ENCODE data around the gene SLC7A4.
A peak's percentile ranks its signal among the peaks of the same experiment; 100 is the strongest.

Gene SLC7A4

DNA sequence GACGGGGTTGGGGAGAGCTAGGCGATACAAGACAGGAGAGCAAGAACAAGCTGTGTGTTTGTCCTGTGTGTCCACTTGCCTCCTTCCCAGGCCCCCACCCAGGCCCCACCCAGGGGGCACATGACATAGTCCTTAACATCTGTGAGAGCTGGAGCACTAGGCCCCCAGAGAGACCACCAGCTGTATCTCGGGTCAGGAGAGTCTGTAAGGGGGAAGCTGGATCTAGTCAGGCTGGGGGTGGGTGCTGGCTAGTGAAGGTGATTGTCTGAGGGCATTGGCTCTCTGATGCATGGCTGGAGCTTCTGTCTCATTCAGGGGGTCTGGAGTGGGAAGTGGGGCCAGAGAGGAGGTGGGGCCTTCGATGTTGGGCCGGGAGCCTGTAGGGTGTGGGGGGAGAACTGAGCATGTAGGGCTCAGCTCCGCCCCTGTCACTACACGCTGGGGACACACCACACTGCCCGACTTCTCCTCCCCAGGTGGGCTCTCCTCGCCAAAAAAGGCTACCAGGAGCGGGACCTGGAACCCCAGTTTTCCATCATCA is 16.8 kb downstream of the SLC7A4 start:
- Histone ChIP-seq H3K27ac (no peak overlapping the region), H3K36me3 (ENCODE audit: control insufficient read depth, insufficient read depth, low read length) (no peaks in the 10 kb centered on the region), H3K9me3 (ENCODE audit: control insufficient read depth, low read length) (no peaks in the 10 kb centered on the region), H3K4me2 (ENCODE audit: low read length) (no peak overlapping the region), H2AFZ (no peak overlapping the region), H3K4me1 (no peaks in the 10 kb centered on the region), H3K4me3 (ENCODE audit: low read depth, low read length) (no peak overlapping the region), H3K27me3 (ENCODE audit: control insufficient read depth, insufficient read depth, low read length) (no peaks in the 10 kb centered on the region), H3K79me2 (no peaks in the 10 kb centered on the region), H3K9ac (no peak overlapping the region)
- TF ChIP-seq, protein P1, sequence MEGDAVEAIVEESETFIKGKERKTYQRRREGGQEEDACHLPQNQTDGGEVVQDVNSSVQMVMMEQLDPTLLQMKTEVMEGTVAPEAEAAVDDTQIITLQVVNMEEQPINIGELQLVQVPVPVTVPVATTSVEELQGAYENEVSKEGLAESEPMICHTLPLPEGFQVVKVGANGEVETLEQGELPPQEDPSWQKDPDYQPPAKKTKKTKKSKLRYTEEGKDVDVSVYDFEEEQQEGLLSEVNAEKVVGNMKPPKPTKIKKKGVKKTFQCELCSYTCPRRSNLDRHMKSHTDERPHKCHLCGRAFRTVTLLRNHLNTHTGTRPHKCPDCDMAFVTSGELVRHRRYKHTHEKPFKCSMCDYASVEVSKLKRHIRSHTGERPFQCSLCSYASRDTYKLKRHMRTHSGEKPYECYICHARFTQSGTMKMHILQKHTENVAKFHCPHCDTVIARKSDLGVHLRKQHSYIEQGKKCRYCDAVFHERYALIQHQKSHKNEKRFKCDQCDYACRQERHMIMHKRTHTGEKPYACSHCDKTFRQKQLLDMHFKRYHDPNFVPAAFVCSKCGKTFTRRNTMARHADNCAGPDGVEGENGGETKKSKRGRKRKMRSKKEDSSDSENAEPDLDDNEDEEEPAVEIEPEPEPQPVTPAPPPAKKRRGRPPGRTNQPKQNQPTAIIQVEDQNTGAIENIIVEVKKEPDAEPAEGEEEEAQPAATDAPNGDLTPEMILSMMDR (IDR thresholded peaks at IDR 0.05): no peak

DNA sequence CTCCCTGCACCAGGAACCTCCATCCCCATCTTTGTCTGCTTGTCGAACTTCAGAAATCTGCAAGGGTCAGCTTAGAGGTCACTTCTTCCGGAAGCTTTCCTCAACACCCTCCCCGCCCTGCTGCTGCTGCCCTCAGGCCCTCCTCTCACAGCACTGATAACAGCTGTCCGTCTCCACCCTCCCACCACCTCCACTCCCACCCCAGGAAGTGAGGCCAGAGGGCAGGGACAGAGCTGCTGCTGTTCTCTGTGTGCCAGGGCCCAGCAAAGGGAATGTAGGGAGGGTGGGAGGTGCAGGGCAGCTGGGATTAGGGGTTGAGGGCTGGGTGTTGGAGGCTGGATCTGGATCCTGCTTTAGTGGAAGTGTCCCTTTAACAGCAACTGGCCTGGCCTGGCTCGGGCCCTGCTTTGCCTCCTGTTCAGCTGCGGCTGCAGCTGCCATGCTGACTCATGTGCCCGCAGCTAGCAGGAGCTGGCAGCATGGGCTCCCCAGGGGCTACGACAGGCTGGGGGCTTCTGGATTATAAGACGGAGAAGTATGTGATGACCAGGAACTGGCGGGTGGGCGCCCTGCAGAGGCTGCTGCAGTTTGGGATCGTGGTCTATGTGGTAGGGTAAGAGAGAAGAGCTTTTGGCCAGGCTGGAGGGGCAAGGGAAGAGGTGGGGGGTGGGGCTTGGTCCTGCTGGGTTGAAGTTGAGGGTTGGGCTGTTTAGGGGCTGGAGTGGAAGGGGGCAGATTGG is 17.5 kb downstream of the SLC7A4 start, which contains the start of gene P2RX6:
TSS of gene P2RX6 (plus strand) at position 440 of the 740 bp plus-strand sequence. CDS start at position 450, 10 bp downstream.
- Histone ChIP-seq H3K4me1 (no peaks in the 10 kb centered on the region), H3K9me3 (ENCODE audit: control insufficient read depth, low read length) (no peaks in the 10 kb centered on the region), H3K9ac (no peak within 1 kb of the TSS), H3K79me2 (no peaks in the 10 kb centered on the region), H3K27me3 (ENCODE audit: control insufficient read depth, insufficient read depth, low read length) (no peaks in the 10 kb centered on the region), H3K36me3 (ENCODE audit: control insufficient read depth, insufficient read depth, low read length) (no peaks in the 10 kb centered on the region), H3K4me2 (ENCODE audit: low read length) (peak within 1 kb of the TSS; percentile 66), H2AFZ (peak within 1 kb of the TSS; percentile 74), H3K27ac (peak within 1 kb of the TSS; percentile 2), H3K4me3 (ENCODE audit: low read depth, low read length) (peak within 1 kb of the TSS; percentile 55)
- TF ChIP-seq, protein P1 (IDR thresholded peaks at IDR 0.05): no peak

DNA sequence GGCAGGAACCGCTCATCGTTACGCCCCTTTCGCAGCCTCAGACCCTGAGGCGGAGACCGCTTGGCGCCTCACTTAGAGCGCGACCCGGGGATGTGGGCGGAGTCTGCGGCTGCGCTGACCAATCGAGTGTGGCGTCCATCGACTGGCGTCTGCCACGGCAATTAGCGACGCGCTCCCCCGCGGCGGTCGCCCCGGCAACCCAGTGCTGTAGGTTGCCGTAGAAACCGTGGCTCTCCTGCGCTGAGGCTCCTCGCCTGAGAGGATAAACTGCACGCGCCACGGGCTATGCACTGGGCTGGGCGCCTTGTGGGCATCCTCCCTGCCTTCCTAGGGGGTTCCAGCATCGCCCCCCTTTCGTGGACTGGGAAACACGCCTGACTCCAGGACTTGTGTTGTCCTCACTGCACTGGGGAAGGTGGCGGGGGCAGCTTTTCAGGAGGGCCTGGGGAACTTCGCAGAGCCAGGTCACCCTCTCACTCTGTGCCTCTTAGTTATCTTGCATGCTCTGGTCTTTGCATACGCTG is 18.1 kb downstream of the SLC7A4 start:
- H3K4me3 ChIP-seq (ENCODE audit: low read depth, low read length): peak overlapping the region; percentile 55
- no peaks in the 10 kb centered on the region for H3K4me1 ChIP-seq
- H3K27me3 ChIP-seq (ENCODE audit: control insufficient read depth, insufficient read depth, low read length): no peaks in the 10 kb centered on the region
- no peaks in the 10 kb centered on the region for H3K36me3 ChIP-seq (ENCODE audit: control insufficient read depth, insufficient read depth, low read length)
- no peaks in the 10 kb centered on the region for H3K79me2 ChIP-seq
- peak overlapping the region; percentile 66 for H3K4me2 ChIP-seq (ENCODE audit: low read length)
- no peaks in the 10 kb centered on the region for H3K9me3 ChIP-seq (ENCODE audit: control insufficient read depth, low read length)
- no peak overlapping the region for H3K9ac ChIP-seq
- H3K27ac ChIP-seq: peak overlapping the region; percentile 2
- H2AFZ ChIP-seq: peak overlapping the region; percentile 74
- TF ChIP-seq, protein P1 (IDR thresholded peaks at IDR 0.05): no peak

DNA sequence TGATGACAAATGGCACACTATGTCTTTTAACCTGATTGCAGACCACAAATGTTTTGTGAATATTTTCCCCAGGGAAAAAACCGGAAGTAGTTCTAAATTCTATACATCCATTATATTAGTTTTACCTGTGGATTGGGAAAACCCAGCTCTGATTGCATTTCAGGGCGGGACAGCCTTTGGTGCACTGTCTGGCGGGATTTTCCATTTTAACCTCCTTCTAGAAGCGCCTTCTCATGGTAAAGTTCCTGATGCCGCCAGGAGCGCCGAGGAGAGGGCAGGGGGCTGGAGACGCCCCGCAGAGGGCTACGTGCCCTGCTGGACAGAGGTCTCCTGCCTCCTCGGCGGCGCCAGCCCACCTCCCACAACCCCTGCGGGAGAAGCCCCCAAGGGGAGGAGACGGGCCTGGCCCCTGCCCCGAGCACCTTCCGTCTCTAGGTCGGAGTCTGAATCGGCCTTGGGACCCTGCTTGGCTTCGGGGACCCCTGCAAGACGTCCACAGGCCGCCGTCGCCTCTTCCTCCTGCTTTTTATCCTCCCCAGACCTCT is 18.6 kb downstream of the SLC7A4 start:
- H3K36me3 ChIP-seq (ENCODE audit: control insufficient read depth, insufficient read depth, low read length): no peaks in the 10 kb centered on the region
- TF ChIP-seq, protein P1 (IDR thresholded peaks at IDR 0.05): no peak

More for the DNA sequence above, 18.6 kb downstream of the SLC7A4 start:
- Histone ChIP-seq H3K9ac (no peak overlapping the region), H3K4me2 (ENCODE audit: low read length) (peak overlapping the region; percentile 66), H3K4me3 (ENCODE audit: low read depth, low read length) (peak overlapping the region; percentile 55), H3K27me3 (ENCODE audit: control insufficient read depth, insufficient read depth, low read length) (no peaks in the 10 kb centered on the region), H3K4me1 (no peaks in the 10 kb centered on the region), H3K27ac (peak overlapping the region; percentile 2), H3K79me2 (no peaks in the 10 kb centered on the region), H2AFZ (peak overlapping the region; percentile 74), H3K9me3 (ENCODE audit: control insufficient read depth, low read length) (no peaks in the 10 kb centered on the region)

Data from parathyroid adenoma (tissue), 2 donors.